Muscle layer of colon (tissue), 2 donors: ENCODE results near the gene DYSF.

ENCODE experiments used
- H3K27ac ChIP-seq: one replicate; pipeline ENCODE4 v1.7.0; 2013; ENCODE audit warnings: low read depth, mild to moderate bottlenecking, low read length, moderate library complexity
- H3K27me3 ChIP-seq, 2 donors: one replicate each; pipeline ENCODE4 v1.7.0; 2013; ENCODE audit warnings: low read length in 2 of 2, mild to moderate bottlenecking in 2 of 2; ENCODE audit not compliant: insufficient read depth in 2 of 2, control insufficient read depth in 1 of 2
- H3K36me3 ChIP-seq: one replicate; pipeline ENCODE4 v1.7.0; 2013; ENCODE audit warnings: mild to moderate bottlenecking, low read length; ENCODE audit not compliant: insufficient read depth
- H3K4me1 ChIP-seq: one replicate; pipeline ENCODE4 v1.7.0; 2013; ENCODE audit warnings: mild to moderate bottlenecking, low read length; ENCODE audit not compliant: insufficient read depth
- H3K4me3 ChIP-seq, 2 donors: one replicate each; pipeline ENCODE4 v1.7.0; 2013; ENCODE audit warnings: low read length in 2 of 2, low read depth in 1 of 2, mild to moderate bottlenecking in 1 of 2, moderate library complexity in 1 of 2
- H3K9ac ChIP-seq: one replicate; pipeline ENCODE4 v1.7.0; 2013; ENCODE audit warnings: low read length
- H3K9me3 ChIP-seq: one replicate; pipeline ENCODE4 v1.7.0; 2013; ENCODE audit warnings: mild to moderate bottlenecking, low read length
- donor health status: abdominal sarcoma.
- donor health status: Adenocarcinoma of cecum.

The DYSF gene

GRCh38 chr2:71658771-71659170 is 205.4 kb downstream of the DYSF start:
- Histone ChIP-seq H3K27me3 (no peaks in the 10 kb centered on the region), H3K9me3 (no peaks in the 10 kb centered on the region), H3K9ac (no peak overlapping the region), H3K27ac (no peak overlapping the region), H3K4me1 (no peaks in the 10 kb centered on the region), H3K36me3 (peaks cover 5% of the 10 kb centered on the region), H3K4me3 (no peak overlapping the region)

GRCh38 chr2:71659868-71660518 is 206.6 kb downstream of the DYSF start:
- no peak overlapping the region for H3K4me3 ChIP-seq
- H3K36me3 ChIP-seq = peaks cover 7% of the 10 kb centered on the region
- no peak overlapping the region for H3K27ac ChIP-seq
- H3K4me1 ChIP-seq = no peaks in the 10 kb centered on the region
- no peaks in the 10 kb centered on the region for H3K9me3 ChIP-seq
- H3K9ac ChIP-seq = no peak overlapping the region
- no peaks in the 10 kb centered on the region for H3K27me3 ChIP-seq

- Histone ChIP-seq H3K4me1 (peaks cover 13% of the 10 kb centered on the region), H3K4me3 (no peak overlapping the region), H3K9me3 (no peaks in the 10 kb centered on the region), H3K9ac (no peak overlapping the region), H3K36me3 (peaks cover 11% of the 10 kb centered on the region), H3K27ac (no peak overlapping the region), H3K27me3 (no peaks in the 10 kb centered on the region)
These were observed 208.4 kb downstream of the DYSF start for GRCh38 chr2:71661782-71662181.

DNA sequence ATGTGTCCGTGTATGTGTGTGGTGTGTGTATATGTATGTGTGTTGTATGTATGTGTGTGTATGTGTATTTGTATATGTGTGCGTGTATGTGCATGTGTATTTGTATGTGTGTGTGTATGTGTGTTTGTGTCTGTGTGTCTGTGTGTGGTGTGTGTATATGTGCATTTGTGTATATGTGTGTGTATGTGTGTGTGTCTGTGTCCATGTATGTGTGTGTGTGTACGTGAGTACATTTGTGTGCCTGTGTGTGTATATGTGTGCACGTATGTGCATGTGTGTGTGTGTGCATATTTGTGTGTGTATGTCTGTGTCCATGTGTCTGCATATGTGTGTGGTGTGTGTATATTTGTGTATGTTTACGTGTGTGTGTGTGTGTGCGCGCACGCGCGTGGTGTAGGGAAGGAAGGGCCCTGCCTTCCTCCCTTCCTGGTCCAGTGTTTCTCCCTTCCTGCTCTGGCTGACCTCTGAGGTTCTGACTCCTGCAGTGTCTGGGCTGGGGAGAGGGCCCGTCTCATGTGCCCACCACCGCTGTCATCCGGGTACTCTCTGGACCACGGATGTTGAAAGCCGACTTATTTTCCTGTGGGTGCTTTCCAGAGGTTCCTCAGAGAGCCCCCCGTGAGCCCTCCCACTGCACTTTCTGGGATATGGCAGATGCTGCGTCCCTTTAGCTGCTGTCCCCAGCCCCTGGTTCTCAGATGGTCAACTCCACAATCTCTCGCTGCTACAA is 209.5 kb downstream of the DYSF start:
- Histone ChIP-seq H3K27ac (no peak overlapping the region), H3K9ac (no peak overlapping the region), H3K36me3 (peaks cover 11% of the 10 kb centered on the region)

DNA sequence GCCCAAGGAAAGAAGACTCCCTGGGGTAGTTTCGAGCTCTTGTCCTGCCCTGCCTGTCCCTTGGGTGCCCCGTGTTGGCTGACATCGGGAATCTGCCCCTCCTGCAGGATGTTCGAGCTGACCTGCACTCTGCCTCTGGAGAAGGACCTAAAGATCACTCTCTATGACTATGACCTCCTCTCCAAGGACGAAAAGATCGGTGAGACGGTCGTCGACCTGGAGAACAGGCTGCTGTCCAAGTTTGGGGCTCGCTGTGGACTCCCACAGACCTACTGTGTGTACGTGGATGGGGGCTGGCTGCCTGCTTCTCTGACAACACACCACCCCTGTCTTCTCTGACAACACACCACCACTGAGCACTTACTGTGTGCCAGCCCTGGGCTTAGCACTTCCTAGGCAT is 210.8 kb downstream of the DYSF start:
- Histone ChIP-seq H3K9ac (no peak overlapping the region), H3K4me1 (peaks cover 13% of the 10 kb centered on the region), H3K4me3 (no peak overlapping the region), H3K9me3 (no peaks in the 10 kb centered on the region), H3K27me3 (no peaks in the 10 kb centered on the region), H3K27ac (no peak overlapping the region), H3K36me3 (peaks cover 6% of the 10 kb centered on the region)

More for the DNA sequence above, 209.5 kb downstream of the DYSF start:
- Histone ChIP-seq H3K4me1 (peaks cover 13% of the 10 kb centered on the region), H3K9me3 (no peaks in the 10 kb centered on the region), H3K27me3 (no peaks in the 10 kb centered on the region), H3K4me3 (no peak overlapping the region)

DNA sequence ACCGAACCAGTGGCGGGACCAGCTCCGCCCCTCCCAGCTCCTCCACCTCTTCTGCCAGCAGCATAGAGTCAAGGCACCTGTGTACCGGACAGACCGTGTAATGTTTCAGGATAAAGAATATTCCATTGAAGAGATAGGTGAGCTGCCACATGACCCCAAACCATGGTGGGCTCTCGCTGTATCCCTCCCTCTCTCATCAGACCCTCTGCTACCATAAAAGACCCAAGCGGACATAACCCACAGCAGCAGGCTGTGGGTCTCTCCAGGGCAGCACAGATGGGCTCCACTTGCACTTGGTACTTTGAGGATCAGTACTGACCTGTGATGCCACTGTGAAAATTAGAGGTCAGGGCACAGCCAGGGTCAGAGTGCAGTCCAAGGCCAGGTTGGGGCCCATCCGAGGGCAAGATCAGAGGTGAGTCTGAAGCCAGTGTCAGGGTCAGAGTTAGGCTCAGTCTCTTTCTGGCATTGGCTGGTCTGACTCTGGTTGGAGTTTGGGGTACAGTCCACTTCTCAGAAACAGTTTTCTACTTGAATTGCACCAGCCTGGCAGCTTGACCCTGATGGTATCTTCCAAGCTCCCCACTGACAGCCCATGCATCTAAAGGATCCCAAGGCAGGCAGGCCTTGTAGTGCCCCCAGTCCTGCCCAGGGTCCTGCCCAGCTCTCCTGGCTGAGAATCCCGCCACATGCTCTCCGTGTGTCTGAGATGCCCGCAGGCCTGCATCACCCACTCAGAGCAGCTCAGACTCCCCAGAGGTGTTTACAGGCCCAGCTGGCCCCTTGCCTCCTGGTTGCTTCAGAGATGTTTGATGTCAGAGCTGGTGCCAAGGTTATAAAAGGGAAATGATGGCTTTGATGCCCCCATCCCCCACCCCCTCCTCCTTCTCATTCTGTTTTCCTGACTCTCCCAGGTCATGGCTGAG is 212.1 kb downstream of the DYSF start:
- Histone ChIP-seq H3K4me3 (no peak overlapping the region), H3K4me1 (peaks cover 13% of the 10 kb centered on the region), H3K36me3 (peaks cover 17% of the 10 kb centered on the region), H3K27me3 (no peaks in the 10 kb centered on the region), H3K27ac (no peak overlapping the region), H3K9me3 (no peaks in the 10 kb centered on the region), H3K9ac (no peak overlapping the region)

- Histone ChIP-seq H3K27me3 (no peaks in the 10 kb centered on the region), H3K36me3 (peaks cover 19% of the 10 kb centered on the region), H3K9me3 (no peaks in the 10 kb centered on the region), H3K4me3 (no peak overlapping the region), H3K9ac (no peak overlapping the region), H3K27ac (no peak overlapping the region), H3K4me1 (peaks cover 13% of the 10 kb centered on the region)
These were observed 212.7 kb downstream of the DYSF start for GRCh38 chr2:71666094-71666474.

GRCh38 chr2:71667256-71668182 is 214.2 kb downstream of the DYSF start:
- H3K27me3 ChIP-seq = no peaks in the 10 kb centered on the region
- peaks cover 13% of the 10 kb centered on the region for H3K4me1 ChIP-seq
- H3K36me3 ChIP-seq = peaks cover 19% of the 10 kb centered on the region
- H3K9me3 ChIP-seq = no peaks in the 10 kb centered on the region
- H3K27ac ChIP-seq = no peak overlapping the region
- H3K4me3 ChIP-seq = no peak overlapping the region
- no peak overlapping the region for H3K9ac ChIP-seq

- peaks cover 13% of the 10 kb centered on the region for H3K4me1 ChIP-seq
- no peaks in the 10 kb centered on the region for H3K27me3 ChIP-seq
- H3K27ac ChIP-seq = no peak overlapping the region
- H3K4me3 ChIP-seq = no peak overlapping the region
- H3K36me3 ChIP-seq = peaks cover 19% of the 10 kb centered on the region
- no peak overlapping the region for H3K9ac ChIP-seq
- H3K9me3 ChIP-seq = no peaks in the 10 kb centered on the region
These were observed 215.1 kb downstream of the DYSF start for GRCh38 chr2:71668326-71669057.

GRCh38 chr2:71669058-71669456 is 215.7 kb downstream of the DYSF start:
- H3K9ac ChIP-seq = no peak overlapping the region
- H3K27ac ChIP-seq = no peak overlapping the region
- H3K9me3 ChIP-seq = no peaks in the 10 kb centered on the region
- no peak overlapping the region for H3K4me3 ChIP-seq
- H3K27me3 ChIP-seq = no peaks in the 10 kb centered on the region
- H3K4me1 ChIP-seq = peaks cover 13% of the 10 kb centered on the region
- H3K36me3 ChIP-seq = peaks cover 19% of the 10 kb centered on the region
